ENCODE data around the gene THRB. TPM values are rescaled to one million over a fixed set of nuclear protein-coding genes. Genes with fewer than 3 reads are reported as not detected.

THRB gene
- not detected in 2 replicates for total RNA-seq

DNA sequence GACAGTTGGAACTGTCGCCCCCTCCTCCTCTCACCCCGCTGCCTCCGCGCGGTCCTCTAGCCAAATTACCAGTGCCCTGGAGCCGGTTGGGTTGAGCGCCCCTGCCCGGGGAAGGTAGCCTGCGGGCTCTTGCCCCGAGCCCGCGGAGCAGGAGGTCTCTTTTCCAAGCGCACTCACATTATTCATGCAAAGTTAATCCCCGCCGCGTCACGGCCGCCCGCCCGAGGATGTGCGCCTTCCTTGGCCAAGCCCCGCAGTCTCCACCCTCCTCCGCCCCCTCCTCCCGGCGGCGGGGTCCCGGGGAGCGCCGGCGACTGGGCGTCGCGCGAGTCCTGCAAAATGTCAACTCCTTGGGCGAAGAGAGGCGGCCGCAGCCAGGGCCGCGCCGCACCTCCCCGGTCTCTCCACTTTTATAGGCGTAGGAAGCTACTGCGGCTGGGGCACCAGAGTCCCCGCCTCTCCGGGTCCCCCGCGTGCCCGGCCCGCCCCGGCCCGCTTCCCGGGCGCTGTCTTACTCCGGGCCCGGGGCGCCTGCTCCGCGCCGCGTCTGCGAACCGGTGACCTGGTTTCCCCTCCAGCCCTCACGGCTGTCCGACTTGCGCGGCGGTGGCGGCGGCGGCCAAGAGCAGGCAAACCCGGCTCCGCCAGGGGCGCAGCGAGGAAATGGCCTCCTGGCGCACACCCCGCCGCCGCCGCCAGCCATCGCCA is at the start of gene THRB:
TSS of gene THRB (minus strand) at position 233 of the 708 bp plus-strand sequence.
- peaks cover 2% of the 10 kb centered on the region for H3K36me3 Mint-ChIP-seq (ENCODE audit: low read depth)
- intact Hi-C loops (cut with micrococcal nuclease): loop anchor here (10.0 kb wide), 1 partner anchor 190 kb away; no protein-coding TSS in a partner anchor
- H3K4me1 Mint-ChIP-seq: no peaks in the 10 kb centered on the region
- no peak within 1 kb of the TSS for H3K4me3 Mint-ChIP-seq
- H3K27ac Mint-ChIP-seq: no peak within 1 kb of the TSS
- H3K27me3 Mint-ChIP-seq: peaks cover 48% of the 10 kb centered on the region
- no peaks in the 10 kb centered on the region for H3K9me3 Mint-ChIP-seq
- no peak for DNase-seq

- H3K4me3 Mint-ChIP-seq: no peak overlapping the region
- no peaks in the 10 kb centered on the region for H3K9me3 Mint-ChIP-seq
- DNase-seq: no peak
- no peaks in the 10 kb centered on the region for H3K36me3 Mint-ChIP-seq (ENCODE audit: low read depth)
- no peak overlapping the region for H3K27ac Mint-ChIP-seq
- H3K4me1 Mint-ChIP-seq: no peaks in the 10 kb centered on the region
- H3K27me3 Mint-ChIP-seq: no peaks in the 10 kb centered on the region
- intact Hi-C loops (cut with micrococcal nuclease): no loop called here
Observed at GRCh38 chr3:24541935-24542334, 47.3 kb upstream of the THRB start.

DNA sequence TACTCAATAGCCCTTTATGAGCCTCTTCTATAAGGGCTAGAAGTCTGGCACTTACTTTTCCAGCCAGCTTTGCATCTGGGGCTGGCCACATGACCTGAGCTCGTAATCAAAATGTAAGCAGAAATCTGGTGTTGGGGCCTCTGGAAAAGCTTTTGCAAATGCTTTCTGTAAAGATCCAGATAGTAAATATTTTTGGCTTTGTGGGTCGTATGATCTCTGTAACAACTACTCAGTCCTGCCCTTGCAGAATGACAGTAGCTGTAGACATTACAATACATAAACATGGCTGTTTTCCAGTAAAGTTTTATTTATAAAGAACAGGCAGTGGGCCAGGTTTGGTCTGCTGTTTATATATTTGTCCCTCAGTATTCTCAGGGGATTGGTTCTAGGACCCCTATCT is 46.2 kb upstream of the THRB start:
- Mint-ChIP-seq H3K36me3 (ENCODE audit: low read depth) (no peaks in the 10 kb centered on the region), H3K9me3 (no peaks in the 10 kb centered on the region)

GRCh38 chr3:24539699-24540098 is 45.0 kb upstream of the THRB start:
- H3K4me1 Mint-ChIP-seq: no peaks in the 10 kb centered on the region
- H3K4me3 Mint-ChIP-seq: no peak overlapping the region
- intact Hi-C loops (cut with micrococcal nuclease): loop anchor here (10.0 kb wide), 1 partner anchor 925 kb away; no protein-coding TSS in a partner anchor
- H3K9me3 Mint-ChIP-seq: no peaks in the 10 kb centered on the region
- no peaks in the 10 kb centered on the region for H3K27me3 Mint-ChIP-seq
- no peaks in the 10 kb centered on the region for H3K36me3 Mint-ChIP-seq (ENCODE audit: low read depth)
- DNase-seq: no peak
- no peak overlapping the region for H3K27ac Mint-ChIP-seq

More for the DNA sequence above, 46.2 kb upstream of the THRB start:
- DNase-seq: no peak
- Mint-ChIP-seq H3K4me1 (no peaks in the 10 kb centered on the region), H3K27me3 (no peaks in the 10 kb centered on the region), H3K27ac (no peak overlapping the region), H3K4me3 (no peak overlapping the region)
- intact Hi-C loops (cut with micrococcal nuclease): no loop called here

GRCh38 chr3:24538891-24539290 is 44.2 kb upstream of the THRB start:
- H3K4me1 Mint-ChIP-seq: no peaks in the 10 kb centered on the region
- H3K27me3 Mint-ChIP-seq: no peaks in the 10 kb centered on the region
- no peak overlapping the region for H3K27ac Mint-ChIP-seq
- no peaks in the 10 kb centered on the region for H3K9me3 Mint-ChIP-seq
- H3K36me3 Mint-ChIP-seq (ENCODE audit: low read depth): no peaks in the 10 kb centered on the region
- intact Hi-C loops (cut with micrococcal nuclease): loop anchor here (10.0 kb wide), 1 partner anchor 926 kb away; no protein-coding TSS in a partner anchor
- no peak overlapping the region for H3K4me3 Mint-ChIP-seq
- DNase-seq: no peak

GRCh38 chr3:24533561-24534193 is 39.0 kb upstream of the THRB start:
- Mint-ChIP-seq H3K27me3 (no peaks in the 10 kb centered on the region), H3K4me3 (no peak overlapping the region), H3K27ac (no peak overlapping the region), H3K36me3 (ENCODE audit: low read depth) (no peaks in the 10 kb centered on the region), H3K9me3 (no peaks in the 10 kb centered on the region), H3K4me1 (no peaks in the 10 kb centered on the region)
- no peak for DNase-seq
- intact Hi-C loops (cut with micrococcal nuclease): loop anchor here (10.0 kb wide), 1 partner anchor 931 kb away; no protein-coding TSS in a partner anchor

DNA sequence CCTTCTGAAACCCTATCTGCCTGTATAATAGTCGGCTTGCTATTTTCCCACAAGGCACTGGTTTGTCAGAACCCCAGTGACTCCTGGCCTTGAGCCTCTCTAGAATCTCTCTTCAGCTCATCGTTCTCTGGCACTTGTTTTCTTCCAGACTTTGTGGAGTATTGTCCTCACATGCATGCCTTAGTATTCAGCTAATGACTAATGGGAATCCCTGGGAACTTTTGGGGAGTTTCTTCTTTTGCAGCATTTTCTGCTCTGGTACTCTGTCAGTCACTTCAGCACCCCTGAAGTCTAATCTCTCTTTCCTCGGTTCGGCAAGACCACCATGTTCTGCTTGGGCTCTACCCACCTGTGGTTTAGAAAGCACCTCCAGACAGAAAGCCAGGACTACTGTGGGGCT is 35.8 kb upstream of the THRB start:
- Mint-ChIP-seq H3K9me3 (no peaks in the 10 kb centered on the region), H3K4me3 (no peak overlapping the region), H3K4me1 (no peaks in the 10 kb centered on the region), H3K27ac (no peak overlapping the region), H3K27me3 (no peaks in the 10 kb centered on the region), H3K36me3 (ENCODE audit: low read depth) (no peaks in the 10 kb centered on the region)
- DNase-seq: no peak
- intact Hi-C loops (cut with micrococcal nuclease): loop anchor here (10.0 kb wide), 1 partner anchor 934 kb away; no protein-coding TSS in a partner anchor

GRCh38 chr3:24529210-24529609 is 34.6 kb upstream of the THRB start:
- no peaks in the 10 kb centered on the region for H3K36me3 Mint-ChIP-seq (ENCODE audit: low read depth)
- H3K27ac Mint-ChIP-seq: no peak overlapping the region
- no peak for DNase-seq
- no peak overlapping the region for H3K4me3 Mint-ChIP-seq
- no peaks in the 10 kb centered on the region for H3K4me1 Mint-ChIP-seq
- no peaks in the 10 kb centered on the region for H3K9me3 Mint-ChIP-seq
- intact Hi-C loops (cut with micrococcal nuclease): no loop called here
- H3K27me3 Mint-ChIP-seq: peaks cover 2% of the 10 kb centered on the region

GRCh38 chr3:24526640-24527212 is 32.1 kb upstream of the THRB start:
- Mint-ChIP-seq H3K27ac (no peak overlapping the region), H3K9me3 (no peaks in the 10 kb centered on the region), H3K4me1 (no peaks in the 10 kb centered on the region), H3K27me3 (peaks cover 22% of the 10 kb centered on the region), H3K36me3 (ENCODE audit: low read depth) (no peaks in the 10 kb centered on the region), H3K4me3 (no peak overlapping the region)
- intact Hi-C loops (cut with micrococcal nuclease): no loop called here
- DNase-seq: no peak

DNA sequence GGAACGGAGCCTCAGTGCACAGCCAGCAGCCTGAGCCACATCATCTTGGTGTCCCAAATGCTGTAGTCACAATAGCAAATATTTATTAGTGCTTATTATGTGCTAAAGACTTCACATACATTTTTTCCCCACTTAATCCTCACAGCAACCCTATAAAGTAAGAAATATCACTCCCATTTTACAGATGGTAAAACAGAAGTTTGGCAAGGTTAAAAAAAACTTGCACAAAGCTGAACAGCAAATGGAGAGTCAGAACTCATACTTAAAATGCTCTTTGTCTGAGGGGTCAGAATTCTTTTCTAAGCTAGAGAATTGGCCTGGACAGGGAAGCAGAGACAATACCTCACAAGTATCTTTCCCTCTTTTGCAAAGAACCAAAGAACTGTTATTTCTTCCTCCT is 30.9 kb upstream of the THRB start:
- H3K36me3 Mint-ChIP-seq (ENCODE audit: low read depth): no peaks in the 10 kb centered on the region
- no peaks in the 10 kb centered on the region for H3K9me3 Mint-ChIP-seq
- H3K4me3 Mint-ChIP-seq: no peak overlapping the region
- DNase-seq: no peak
- H3K27ac Mint-ChIP-seq: no peak overlapping the region
- no peaks in the 10 kb centered on the region for H3K4me1 Mint-ChIP-seq
- H3K27me3 Mint-ChIP-seq: peaks cover 29% of the 10 kb centered on the region
- intact Hi-C loops (cut with micrococcal nuclease): no loop called here

GRCh38 chr3:24525022-24525421 is 30.4 kb upstream of the THRB start:
- no peak overlapping the region for H3K4me3 Mint-ChIP-seq
- H3K4me1 Mint-ChIP-seq: no peaks in the 10 kb centered on the region
- no peaks in the 10 kb centered on the region for H3K9me3 Mint-ChIP-seq
- no peak for DNase-seq
- no peaks in the 10 kb centered on the region for H3K36me3 Mint-ChIP-seq (ENCODE audit: low read depth)
- H3K27ac Mint-ChIP-seq: no peak overlapping the region
- intact Hi-C loops (cut with micrococcal nuclease): no loop called here
- H3K27me3 Mint-ChIP-seq: peaks cover 33% of the 10 kb centered on the region

- Mint-ChIP-seq H3K36me3 (ENCODE audit: low read depth) (no peaks in the 10 kb centered on the region), H3K27me3 (peaks cover 41% of the 10 kb centered on the region), H3K27ac (no peak overlapping the region), H3K9me3 (no peaks in the 10 kb centered on the region), H3K4me1 (no peaks in the 10 kb centered on the region), H3K4me3 (no peak overlapping the region)
- DNase-seq: no peak
- intact Hi-C loops (cut with micrococcal nuclease): no loop called here
Observed at GRCh38 chr3:24523988-24524727, 29.5 kb upstream of the THRB start.

DNA sequence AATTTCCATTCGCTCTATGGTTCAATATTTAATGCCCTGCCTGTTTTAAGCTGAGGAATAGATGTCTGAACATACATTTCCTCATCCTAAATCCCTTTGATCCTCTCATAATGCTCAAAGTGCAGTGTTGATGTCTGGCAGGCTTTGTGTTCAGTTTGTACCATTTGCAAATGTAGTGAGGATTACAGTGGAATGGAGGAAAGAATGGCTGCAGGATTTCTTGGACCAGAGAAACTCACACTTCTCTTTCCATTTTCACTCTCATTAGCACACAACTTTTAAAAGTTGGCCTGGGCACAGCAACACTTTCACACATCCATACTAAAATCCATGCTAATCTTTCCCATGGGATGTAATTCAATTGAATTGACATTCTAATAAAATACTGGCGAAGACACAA is 28.6 kb upstream of the THRB start:
- Mint-ChIP-seq H3K36me3 (ENCODE audit: low read depth) (no peaks in the 10 kb centered on the region), H3K27me3 (peaks cover 42% of the 10 kb centered on the region), H3K4me3 (no peak overlapping the region), H3K4me1 (no peaks in the 10 kb centered on the region), H3K9me3 (no peaks in the 10 kb centered on the region), H3K27ac (no peak overlapping the region)
- DNase-seq: no peak
- intact Hi-C loops (cut with micrococcal nuclease): no loop called here

DNA sequence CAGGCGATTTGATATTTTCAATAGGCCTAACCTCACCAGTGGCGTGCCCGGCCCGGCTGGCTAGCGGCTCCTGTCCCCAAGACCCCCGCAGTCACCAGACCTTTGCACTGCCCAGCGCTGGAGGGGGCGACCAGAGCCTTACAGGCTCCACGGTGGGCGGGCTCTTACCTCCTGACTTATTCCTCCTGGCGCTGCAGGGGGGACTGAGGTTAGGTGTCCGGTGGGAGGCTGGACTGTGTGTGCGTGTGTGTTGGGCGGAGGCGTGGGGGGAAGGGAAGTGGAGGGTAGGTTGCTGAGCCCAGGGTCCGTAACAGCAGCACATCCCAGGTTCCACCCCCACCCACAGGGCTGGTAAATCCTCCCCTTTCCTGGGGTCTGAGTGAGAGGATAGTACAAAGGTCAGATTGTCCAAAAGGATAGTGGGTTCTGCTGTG is 27.5 kb upstream of the THRB start:
- Mint-ChIP-seq H3K9me3 (no peaks in the 10 kb centered on the region), H3K27ac (no peak overlapping the region), H3K4me1 (no peaks in the 10 kb centered on the region), H3K27me3 (peaks cover 42% of the 10 kb centered on the region), H3K36me3 (ENCODE audit: low read depth) (no peaks in the 10 kb centered on the region), H3K4me3 (no peak overlapping the region)
- intact Hi-C loops (cut with micrococcal nuclease): no loop called here
- DNase-seq: no peak

Measured in activated CD4-positive, alpha-beta T cell treated with anti-CD3 and anti-CD28 coated beads, Interleukin-2, amount 10 ng/mL, durations not matched to agents 24 days and 14 days (primary cell).